HG03108 (cell line): ENCODE measurements around the gene INPP5A.
"Not testable (repeated sequence)": the region's sequence is repeated elsewhere in the genome, so short reads cannot be mapped to it uniquely, and the experiment has no call there.

Experiments
- ATAC-seq: cut with Tn5 transposase; IDR thresholded peaks from one replicate; pipeline ENCODE4 v1.9.1; 2021; ENCODE audit warnings: moderate library complexity; ENCODE audit not compliant: unreplicated experiment

INPP5A gene

DNA sequence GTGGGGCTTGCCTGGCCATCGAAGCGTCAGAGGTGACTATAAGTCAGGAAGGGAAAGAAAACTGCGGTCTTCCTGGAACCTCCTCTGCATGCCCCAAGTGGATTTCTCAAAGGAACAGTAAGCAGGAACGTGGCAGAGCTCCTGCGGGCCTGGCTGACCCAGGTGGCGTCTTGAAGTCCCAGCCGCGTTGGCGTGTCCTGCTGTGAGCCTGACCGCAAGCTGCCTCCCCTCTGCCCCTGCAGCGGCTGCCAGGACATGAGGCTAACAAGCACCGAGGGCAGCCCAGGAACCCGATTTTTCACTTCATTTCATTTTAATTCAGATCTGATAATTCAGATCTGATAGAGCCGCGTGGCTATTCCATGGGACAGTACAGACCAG lies 193.0 kb downstream of the INPP5A start:
- ATAC-seq, result no peak

DNA sequence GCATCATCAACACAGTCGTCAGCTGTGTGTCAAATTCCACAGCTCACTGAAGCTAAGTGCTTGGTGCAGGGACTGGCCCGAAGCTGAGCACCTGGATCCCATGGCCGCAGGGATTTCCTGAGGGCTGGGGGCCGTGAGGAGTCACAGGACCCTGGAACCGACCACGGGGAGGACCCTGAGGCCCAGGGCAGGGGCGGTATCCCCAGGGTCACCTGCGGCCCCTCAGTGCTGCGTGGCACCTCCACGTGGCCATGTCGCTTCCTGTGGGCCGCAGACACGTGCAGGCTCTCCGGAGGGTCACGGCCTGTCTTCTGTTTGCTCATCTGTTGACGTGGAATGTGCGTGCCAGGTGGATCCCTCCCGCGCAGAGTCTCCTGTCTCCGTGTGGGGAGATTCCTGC lies 194.9 kb downstream of the INPP5A start:
- ATAC-seq, result no peak

DNA sequence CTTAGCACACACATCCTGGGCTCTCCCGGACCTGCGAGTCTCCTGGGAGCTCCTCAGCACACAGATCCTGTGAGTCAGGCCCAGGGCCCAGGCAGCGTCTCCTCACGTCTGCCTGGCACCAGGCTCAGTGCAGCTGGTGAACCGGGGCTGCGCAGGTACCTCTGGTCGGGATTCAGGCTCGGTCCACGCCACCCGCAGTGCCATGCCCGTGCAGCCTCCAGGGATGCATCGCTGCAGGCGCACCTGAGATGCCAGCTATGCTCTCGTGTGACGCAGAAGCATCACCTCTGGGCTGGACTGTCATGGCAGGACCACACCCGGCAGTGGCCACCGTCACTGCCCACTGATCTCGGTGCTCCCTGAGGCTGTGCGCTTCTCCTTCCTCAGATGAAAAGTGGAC lies 196.3 kb downstream of the INPP5A start:
- ATAC-seq, result no peak

DNA sequence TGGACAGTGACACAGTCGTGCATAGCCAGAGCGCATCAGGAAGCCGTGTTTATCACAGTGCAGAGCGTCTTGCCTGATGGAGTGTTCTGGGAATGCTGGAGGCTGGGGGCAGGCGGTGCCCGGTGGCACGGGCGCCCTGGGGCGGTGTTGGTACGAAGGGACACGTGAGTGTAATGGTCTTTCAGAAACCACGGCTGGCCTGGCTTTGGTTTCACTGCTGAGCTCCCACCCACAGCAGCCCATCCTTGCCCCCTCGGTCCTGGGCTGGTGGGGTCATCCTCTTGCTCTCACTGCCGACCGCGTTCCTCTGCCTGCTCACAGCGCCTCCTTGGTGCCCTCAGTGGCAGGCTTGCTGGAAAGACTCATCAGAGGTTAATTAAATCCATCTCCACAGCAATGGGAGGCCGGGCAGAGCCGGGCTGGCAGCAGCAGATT lies 197.8 kb downstream of the INPP5A start:
- ATAC-seq, result no peak

DNA sequence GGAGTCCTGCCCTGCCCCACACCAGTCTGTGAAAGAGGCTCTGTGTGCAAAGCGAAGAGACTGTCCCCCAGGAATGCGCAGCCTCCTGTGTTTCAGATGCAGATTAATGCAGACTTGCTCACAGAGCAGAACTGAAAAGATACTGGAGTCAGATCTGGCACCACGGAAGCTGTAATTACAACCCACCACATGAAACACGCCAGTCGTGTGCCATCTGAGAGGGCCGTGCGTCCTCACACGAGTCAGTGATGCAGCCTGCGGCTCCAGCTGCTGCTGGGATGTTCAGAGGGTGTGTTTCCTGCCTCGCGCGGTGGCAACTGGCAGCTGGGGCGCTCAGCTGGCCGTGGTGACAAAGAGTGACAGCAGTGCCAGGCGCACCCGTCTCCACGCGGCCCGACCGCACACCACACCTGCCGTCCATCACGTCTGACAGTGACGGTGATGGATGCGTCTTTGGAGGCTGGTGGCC lies 198.4 kb downstream of the INPP5A start:
- ATAC-seq, result no peak

DNA sequence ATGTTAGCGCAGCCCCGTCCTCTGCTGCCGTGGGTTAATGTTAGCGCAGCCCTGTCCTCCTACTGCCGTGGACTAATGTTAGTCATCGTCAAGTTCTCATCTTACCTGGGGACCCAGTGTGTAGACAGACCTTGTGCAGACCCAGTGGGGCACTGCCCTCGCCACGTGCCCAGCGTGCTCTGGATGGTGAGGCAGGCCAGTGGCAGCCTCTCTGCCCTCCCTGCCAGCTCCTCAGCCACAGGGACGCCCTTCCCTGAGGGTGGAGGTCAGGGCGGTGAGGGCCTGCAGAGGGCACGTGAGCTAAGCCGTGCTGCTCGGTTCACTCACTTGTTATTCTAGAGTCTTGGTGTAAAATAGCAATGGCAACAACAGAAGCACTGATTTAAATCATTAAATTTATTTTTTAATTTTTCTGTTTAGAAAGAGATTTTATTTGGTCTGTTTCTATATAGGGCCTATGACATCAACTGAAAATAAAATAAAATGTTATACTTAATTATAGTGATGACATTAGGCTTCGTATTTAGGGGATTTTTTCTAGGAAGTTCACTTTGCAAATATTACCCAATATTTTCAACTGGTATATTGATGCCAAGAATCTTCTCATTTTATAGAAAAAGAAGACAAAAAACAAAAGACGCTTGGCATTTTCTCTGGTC lies 199.9 kb downstream of the INPP5A start:
- no peak for ATAC-seq

DNA sequence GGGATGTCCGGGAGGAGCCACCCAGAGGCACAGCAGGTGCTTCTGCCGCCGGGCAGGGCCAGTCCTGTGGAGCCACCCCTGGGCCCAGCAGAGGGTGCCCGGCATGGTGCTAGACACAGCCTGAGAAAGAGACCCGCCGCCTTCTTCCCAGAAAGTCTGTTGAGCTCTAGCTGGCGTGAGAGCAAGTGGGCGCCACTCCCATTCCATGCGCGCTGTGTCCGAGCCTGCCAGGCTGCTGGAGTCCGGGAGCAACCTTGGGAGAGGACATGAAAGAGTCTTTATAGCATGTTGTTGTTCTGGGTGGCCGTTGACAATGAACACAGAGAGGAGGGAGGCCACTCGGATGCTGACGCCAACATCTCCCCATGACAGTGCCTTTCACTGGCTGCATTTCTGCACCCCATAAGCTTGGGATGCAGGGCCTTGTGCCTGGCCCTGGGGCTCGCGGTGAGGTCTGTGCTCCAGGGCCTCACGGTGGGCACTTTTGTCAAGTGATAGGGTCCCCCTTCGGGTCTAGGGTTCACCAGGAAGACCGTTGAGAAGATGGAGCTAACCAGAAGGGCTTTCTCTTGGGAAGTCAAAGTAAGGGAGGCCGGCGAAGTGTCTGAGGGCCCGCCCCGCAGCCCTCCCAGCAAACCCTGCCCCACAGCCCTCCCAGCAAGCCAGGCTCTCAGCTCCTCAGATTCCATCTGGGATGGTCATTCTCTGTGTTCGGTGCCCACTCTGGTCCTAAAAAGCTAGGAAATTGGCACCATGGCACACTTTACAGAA lies 201.1 kb downstream of the INPP5A start:
- no peak for ATAC-seq

DNA sequence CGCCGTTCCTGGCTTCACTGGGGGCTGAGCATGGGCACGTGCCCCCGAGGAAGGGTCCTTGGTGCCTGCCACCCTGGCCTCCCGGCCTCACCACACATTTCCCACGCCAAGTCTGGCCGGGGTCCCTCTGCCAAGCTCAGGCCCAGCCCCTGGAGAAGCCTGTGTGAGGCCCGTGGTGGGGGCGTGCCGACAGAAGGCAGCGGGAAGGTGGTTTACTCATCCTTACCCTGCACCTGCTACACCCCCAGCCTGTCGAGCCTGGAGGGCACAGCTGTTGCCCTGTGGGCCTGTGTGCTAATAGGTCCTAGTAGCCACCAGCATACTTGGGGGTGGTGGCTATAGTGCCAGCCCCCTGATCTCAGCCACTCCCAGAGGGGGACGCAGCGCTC lies 201.6 kb downstream of the INPP5A start:
- ATAC-seq, result no peak

DNA sequence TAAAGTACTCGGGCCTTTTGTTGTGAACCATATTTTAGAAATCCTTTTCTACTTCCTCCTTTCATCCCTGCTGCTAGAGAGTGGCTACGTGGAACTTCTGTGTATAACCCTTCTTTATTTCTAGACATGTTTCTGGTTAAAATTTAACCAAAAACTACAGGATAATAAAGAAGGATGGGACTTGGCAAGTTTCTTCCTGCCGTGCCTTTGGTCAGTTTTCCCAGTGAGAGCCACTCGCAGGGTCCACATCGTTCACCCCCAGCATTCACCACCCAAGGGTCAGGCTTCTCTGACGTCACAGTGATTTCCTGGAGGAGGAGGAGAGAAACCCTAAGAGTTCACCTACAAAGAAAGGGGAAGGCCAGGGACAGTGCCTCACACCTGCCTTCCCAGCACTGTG lies 203.0 kb downstream of the INPP5A start:
- no peak for ATAC-seq

DNA sequence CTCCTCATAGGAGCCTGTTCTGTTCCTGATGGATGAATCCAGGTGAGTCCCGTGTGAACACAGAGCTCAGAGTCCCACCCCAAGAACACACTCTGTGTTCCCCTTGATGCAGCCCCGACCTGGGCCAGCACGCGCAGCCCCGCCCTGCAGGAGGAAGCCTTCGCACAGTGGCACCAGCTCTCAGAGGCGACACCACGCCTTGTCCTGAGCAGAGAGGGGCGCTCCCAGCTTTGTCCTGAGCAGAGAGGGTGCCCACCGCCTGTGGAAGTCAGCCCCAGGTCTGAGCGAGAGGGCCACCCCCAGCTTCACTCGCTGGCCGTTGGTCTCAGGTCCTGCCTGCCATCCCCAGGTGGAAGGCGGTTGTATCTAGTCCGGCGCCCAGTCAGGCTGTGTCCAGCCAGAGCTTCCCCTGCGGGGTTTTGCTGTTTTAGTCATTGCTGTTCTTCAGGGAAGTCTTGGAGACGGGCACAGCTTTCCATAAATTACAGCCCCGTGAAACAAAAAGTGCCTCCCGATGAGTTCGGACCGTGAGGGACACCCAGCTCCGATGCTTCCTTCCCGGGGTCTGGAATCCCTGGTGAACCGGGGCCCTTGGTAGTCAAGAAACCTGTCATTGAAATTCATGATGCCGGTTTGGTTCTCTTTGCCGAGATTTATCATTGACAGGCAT lies 204.7 kb downstream of the INPP5A start:
- ATAC-seq, result no peak

DNA sequence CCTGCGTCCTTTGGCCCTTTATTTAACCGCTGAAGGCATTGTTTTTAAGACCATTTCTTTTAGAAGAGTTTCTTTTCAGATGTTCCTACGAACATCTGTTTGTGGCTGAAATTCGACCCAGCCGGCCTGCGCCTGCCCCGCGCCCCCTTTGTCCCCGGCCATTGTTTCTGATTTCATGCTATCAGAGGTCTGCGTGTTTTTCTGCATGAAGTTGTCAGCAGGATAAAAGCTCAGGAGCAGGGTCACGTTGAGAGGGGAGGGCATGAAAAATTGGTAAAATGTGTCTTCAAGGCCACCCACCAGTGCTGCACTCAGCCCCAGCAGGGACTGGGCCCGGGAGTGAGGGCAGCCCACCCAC lies 205.2 kb downstream of the INPP5A start:
- ATAC-seq, result no peak

DNA sequence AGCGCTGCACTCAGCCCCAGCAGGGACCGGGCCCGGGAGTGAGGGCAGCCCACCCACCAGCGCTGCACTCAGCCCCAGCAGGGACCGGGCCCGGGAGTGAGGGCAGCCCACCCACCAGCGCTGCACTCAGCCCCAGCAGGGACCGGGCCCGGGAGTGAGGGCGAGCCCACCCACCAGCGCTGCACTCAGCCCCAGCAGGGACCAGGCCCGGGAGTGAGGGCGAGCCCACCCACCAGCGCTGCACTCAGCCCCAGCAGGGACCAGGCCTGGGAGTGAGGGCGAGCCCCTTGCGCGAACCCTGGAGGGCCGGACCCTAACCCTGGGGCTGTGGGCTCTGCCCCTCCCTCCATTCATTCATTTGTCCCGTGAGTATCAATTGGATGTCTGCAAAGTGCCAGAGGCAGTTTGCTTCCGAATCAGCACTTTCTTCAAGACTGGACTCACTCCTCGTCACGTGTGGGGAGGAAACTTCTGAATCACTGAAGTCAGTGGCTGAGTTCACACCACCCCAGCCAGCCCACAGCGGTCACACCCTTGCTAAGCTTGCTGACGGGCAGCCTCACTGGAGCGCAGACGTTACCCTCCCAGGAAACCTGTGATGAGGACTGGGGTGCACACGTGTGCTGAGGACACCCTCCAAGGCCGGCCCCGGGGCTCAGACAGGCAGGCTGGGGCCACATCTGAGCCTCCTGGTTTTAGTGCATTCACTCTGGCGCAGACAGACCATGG lies 205.8 kb downstream of the INPP5A start:
- ATAC-seq, result not testable (repeated sequence)

DNA sequence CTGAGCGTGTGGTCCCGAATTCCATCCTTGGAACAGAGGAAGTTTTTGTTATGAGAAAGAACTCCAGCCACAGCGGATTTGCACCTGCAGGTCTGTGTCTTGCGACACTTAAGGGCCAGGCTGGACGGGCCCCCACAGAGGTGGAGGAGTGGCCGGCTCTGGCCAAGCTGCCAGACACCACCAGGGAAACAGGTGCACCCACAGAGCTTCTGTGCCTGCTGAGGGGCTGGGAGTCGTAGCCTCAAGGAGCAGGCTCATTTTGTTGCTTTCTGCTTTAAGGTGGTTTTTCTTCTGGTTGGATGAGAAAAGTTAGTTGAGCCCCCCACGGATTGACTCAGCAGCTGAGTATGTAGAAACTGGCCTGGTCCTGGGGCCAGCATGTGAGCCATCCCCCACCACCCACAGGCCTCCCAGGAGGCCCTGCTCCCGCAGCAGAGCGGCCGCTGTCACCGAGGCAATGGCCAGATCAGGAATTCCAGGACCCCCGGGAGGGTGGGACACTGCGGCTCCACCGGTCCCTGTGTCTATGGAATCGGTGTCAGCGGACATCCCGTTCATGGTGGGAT lies 206.4 kb downstream of the INPP5A start:
- ATAC-seq, result no peak

DNA sequence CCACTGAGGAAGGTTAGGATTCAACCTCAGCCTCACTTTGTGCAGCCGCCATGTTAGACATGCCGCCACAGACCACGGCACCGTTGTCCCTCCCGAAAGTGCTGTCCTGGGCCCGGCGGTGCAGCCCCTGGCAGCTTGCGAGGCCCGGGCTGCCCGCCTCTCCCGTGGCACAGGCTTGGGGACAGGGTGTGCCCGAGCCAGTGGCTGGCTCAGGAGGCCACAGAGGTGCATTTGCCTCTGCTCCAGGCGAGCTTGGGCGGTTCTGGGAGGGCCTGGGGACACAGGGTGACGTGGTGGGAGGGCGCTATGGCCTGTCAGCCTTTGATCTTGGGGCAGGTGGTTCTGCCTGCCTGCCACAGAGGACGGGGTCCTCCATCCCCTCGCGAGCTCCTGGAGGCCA lies 207.3 kb downstream of the INPP5A start:
- no peak for ATAC-seq

DNA sequence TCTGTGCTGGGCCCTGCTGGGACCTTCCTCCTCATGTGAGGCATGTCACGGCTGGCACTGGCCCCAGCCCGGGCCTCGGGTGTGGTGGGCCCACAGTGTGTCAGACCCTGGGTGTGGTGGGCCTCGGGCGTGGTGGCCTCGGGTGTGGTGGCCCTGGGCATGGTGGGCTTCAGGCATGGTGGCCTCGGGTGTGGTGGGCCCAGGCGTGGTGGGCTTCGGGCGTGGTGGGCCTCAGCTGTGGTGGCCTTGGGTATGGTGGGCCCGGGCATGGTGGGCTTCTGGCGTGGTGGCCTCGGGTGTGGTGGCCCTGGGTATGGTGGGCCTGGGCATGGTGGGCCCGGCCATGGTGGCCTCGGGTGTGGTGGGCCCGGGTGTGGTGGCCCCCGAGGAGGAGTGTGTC lies 207.9 kb downstream of the INPP5A start:
- ATAC-seq, result no peak

DNA sequence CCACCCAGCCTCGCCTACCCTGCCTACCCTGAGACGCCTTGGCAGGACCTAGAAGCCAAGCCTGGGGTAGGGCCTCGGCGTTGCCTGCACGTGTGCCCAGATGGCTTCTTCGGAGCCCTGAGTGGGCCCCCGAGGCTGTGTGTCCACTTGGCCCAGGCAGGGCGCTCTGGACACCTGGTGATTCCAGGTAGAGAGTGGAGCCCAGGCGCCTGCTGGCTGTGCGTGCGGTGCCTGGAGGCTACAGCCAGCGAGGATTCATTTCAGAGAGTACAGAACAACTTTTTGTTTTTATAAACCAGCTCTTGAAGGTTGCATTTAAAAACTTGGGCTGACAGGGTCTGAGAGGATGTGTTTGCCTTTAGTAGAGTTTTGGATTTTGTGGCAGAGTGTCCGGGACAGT lies 208.4 kb downstream of the INPP5A start:
- no peak for ATAC-seq

DNA sequence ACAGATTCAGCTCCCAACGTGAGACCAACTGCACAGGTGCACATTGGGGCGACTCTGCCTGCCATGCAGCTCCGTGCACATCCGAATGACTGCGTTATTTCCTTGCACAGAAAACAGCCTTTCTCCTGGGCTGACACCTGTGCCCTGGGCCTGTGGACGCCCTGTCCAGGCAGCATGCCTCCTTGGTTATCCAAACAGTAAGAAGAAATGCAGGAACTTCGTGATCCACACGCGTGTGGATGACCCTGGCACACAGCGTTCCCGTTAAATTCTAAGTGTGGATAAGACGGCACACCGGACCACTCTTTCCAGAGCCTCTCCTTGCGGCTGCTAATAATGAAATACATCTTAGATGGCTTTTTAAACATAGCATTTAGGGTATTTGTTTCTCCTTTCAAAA lies 208.8 kb downstream of the INPP5A start:
- no peak for ATAC-seq

DNA sequence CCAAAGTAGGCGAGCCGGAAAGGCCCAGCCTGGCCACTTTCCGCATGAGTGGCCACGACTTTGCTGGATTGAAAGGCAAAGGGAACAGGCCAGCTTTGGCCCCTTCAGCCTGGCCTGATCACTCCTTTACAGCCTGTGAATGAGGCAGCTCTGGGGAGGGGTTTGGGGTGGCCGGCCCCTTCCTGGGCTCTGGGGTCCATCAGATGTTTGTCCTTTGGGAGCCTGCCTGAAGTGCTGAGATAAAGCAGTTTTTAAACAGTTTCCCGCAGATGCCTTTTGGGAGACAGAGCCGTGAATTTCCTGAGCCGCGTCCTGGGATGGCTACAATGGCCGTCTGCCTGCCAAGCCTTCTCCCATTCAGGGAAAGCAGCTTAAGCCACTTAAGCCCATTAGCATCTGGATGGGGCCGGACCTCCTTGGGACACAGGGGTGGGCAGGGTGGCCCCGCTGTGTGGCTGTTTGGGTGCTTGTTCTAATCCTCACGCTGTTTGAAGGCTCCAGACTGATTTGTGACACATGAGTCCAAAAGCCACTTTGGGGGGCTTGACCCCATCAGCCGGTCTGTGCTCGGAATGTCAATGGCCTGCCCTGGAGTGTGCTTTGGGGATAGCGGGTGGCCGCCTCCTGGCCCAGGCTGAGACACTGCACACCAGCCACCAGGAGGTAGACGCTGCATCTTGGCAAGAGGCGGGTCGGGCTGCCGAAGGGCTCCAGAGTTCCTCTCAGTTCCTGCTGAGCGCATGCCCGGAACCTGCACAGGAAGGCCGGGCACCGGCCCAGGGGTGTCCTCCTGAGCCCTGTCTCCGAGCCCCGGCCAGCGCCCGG lies 209.4 kb downstream of the INPP5A start:
- ATAC-seq, result no peak

DNA sequence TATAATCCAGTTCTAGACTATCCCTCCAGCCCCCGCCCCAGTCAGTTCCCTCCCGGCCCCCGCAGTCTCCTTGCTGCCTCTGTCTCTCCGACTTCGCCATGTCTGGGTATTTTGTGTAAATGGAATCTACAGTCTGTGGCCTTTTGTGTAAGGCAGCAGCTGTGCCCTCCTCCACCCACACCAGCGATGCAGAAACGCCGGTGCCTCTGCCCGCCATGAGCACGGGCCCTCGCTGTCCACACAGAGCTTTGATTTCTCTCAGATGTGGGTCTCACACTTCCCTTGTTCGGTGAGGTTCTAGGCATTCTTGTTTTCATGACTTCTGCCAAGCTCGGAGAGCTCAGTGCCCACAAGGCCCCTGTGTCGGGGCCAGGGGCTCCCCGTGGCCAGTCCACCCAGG lies 210.5 kb downstream of the INPP5A start:
- no peak for ATAC-seq
